ENCODE measurements around the gene NUP93.

DNA sequence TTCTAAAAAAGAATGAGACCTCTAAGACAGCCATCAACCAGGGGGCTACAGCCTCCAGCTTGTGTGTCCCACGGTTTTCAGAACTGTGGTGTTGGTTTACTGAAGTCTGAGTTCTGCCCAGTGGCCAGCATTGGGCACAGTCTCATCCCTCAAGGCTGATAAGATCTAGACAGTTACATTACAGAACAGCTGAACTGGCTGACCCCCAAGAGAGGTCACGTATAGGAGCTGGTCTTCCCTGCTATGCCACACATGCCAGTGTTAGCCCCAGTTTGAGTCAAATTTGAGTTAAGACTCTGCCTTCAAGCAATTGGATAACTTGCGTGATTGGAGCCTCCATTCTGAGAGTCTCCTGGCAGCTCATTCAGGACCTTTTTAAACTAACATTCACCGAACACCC, 14.8 kb upstream of the NUP93 start:
- TF ChIP-seq CTCF (IDR thresholded peaks at IDR 0.05), result no peak
- no peak for TF ChIP-seq POLR2AphosphoS5 (IDR thresholded peaks at IDR 0.05)
- no peak for TF ChIP-seq POLR2A (IDR thresholded peaks at IDR 0.05)
